Activated CD4-positive, alpha-beta T cell treated with anti-CD3 and anti-CD28 coated beads, Interleukin-2, amount 10 ng/mL, durations not matched to agents 24 days and 14 days (primary cell): ENCODE data around the gene CRABP2. TPM values are rescaled to one million over a fixed set of nuclear protein-coding genes. Genes with fewer than 3 reads are reported as not detected.

Source experiments
- total RNA-seq: library from RNA; stranded (reverse); gene quantifications from 2 replicates; pipeline ENCODE4 v1.2.3, GENCODE V29; 2022

Gene CRABP2
- total RNA-seq, 1 donor from 2014 or later: 1.4 TPM

Other genes starting within 250 kb of the CRABP2 start
- gene MEF2D, start 204.8 kb downstream of the CRABP2 start, total RNA-seq: 29.7 and 29.8 TPM in 2 replicates
- 10.5 and 11.2 TPM in 2 replicates for gene IQGAP3, start 133.0 kb downstream of the CRABP2 start, total RNA-seq
- 4.6 and 5.4 TPM in 2 replicates for gene TTC24, start 125.9 kb downstream of the CRABP2 start, total RNA-seq
- 84.1 and 90.2 TPM in 2 replicates for gene NAXE, start 113.8 kb downstream of the CRABP2 start, total RNA-seq
- 99.0 and 99.2 TPM in 2 replicates for gene GPATCH4, start 104.1 kb downstream of the CRABP2 start, total RNA-seq
- gene HAPLN2, start 86.2 kb downstream of the CRABP2 start, total RNA-seq: not detected in 2 replicates
- gene BCAN, start 63.5 kb downstream of the CRABP2 start, total RNA-seq: not detected in 2 replicates
- gene NES, start 28.2 kb downstream of the CRABP2 start, total RNA-seq: 0.05 TPM in 2 replicates
- 35.9 and 40.5 TPM in 2 replicates for gene METTL25B, start 22.9 kb upstream of the CRABP2 start, total RNA-seq
- 75.4 and 83.1 TPM in 2 replicates for gene ISG20L2, start 23.2 kb upstream of the CRABP2 start, total RNA-seq
- gene MRPL24, start 35.5 kb upstream of the CRABP2 start, total RNA-seq: 134 and 135 TPM in 2 replicates
- 360 and 367 TPM in 2 replicates for gene HDGF, start 46.1 kb upstream of the CRABP2 start, total RNA-seq
- gene PRCC, start 62.0 kb upstream of the CRABP2 start, total RNA-seq: 106 and 120 TPM in 2 replicates
- 277 and 282 TPM in 2 replicates for gene SH2D2A, start 111.3 kb upstream of the CRABP2 start, total RNA-seq
- gene INSRR, start 153.5 kb upstream of the CRABP2 start, total RNA-seq: 0.68 and 0.71 TPM in 2 replicates
- 54.3 and 61.2 TPM in 2 replicates for gene NTRK1, start 155.3 kb upstream of the CRABP2 start, total RNA-seq
- 0.09 and 0.21 TPM in 2 replicates for gene PEAR1, start 188.1 kb upstream of the CRABP2 start, total RNA-seq
- not detected in 2 replicates for gene LRRC71, start 215.0 kb upstream of the CRABP2 start, total RNA-seq